Right cardiac atrium (tissue), 5 donors: ENCODE measurements around the gene SNTA1. TPM values are rescaled to one million over a fixed set of nuclear protein-coding genes. Genes with fewer than 3 reads are reported as not detected.
"Not testable (repeated sequence)": the region's sequence is repeated elsewhere in the genome, so short reads cannot be mapped to it uniquely, and the experiment has no call there.

Experiments
- ATAC-seq, 2 donors: fragments of 200-7000 bp; cut with Tn5 transposase; one replicate each; pipeline versions ENCODE4 v1.8.0 to v1.9.1; 2020; ENCODE audit warnings: moderate library complexity in 2 of 2, mild to moderate bottlenecking in 1 of 2
- DNase-seq, 3 donors: peaks; one replicate each; pipeline ENCODE4 v3.0.0-alpha.2; 2020
- H3K27ac ChIP-seq: one replicate; pipeline ENCODE4 v1.5.1; 2013; ENCODE audit warnings: mild to moderate bottlenecking, low read length, control low read depth, moderate library complexity
- H3K27me3 ChIP-seq: one replicate; pipeline ENCODE4 v1.6.1; 2013; ENCODE audit not compliant: control insufficient read depth, insufficient read depth
- H3K4me1 ChIP-seq: one replicate; pipeline ENCODE4 v1.6.1; 2013; ENCODE audit warnings: low read length; ENCODE audit not compliant: control insufficient read depth, insufficient read depth
- H3K4me3 ChIP-seq: one replicate; pipeline ENCODE4 v1.5.1; 2013; ENCODE audit warnings: low read length, control low read depth
- H3K9me3 ChIP-seq: one replicate; pipeline ENCODE4 v1.6.1; 2013; ENCODE audit warnings: low read length; ENCODE audit not compliant: control insufficient read depth
- WGBS: extraction: QIAGEN DNeasy Blood & Tissue Kit; methylation state at CpG from one replicate; pipeline ENCODE4 v1.1.7; 2013; 5-methylcytosine and 5-hydroxymethylcytosine counted together
- intact Hi-C, 4 donors: fragments of 100-400 bp; cut with DNase I; formaldehyde crosslinking; loops; one replicate each; pipeline versions ENCODE4 v1.11.0 to v1.14.0; 2022 to 2023
- polyA plus RNA-seq: library from polyadenylated mRNA; stranded (reverse); fragments of 200-250 nt; gene quantifications from one replicate; pipeline ENCODE4 v1.2.3, GENCODE V29; 2013
- total RNA-seq, 4 donors: library from RNA; stranded (reverse); fragmentation: NEBNext Ultra II Directional; extraction: Animal tissue kit (Norgen Biotek cat#: 25700); gene quantifications; one replicate each; pipeline ENCODE4 v1.2.1, GENCODE V29; 2021
- donor health status: healthy with polysubstance abuse.
- donor health status: DM: no; HTN: yes; CAD: no.
- donor health status: DM: no; HTN: no; CAD: no.
- donor health status: DM: no; HTN: yes; CAD: no; lungs with severe emphysema.
- donor health status: DM: yes; HTN: yes; CAD: no.

SNTA1 gene
- total and polyA plus RNA-seq, 5 donors: 160 to 221 (median 180) TPM

DNA sequence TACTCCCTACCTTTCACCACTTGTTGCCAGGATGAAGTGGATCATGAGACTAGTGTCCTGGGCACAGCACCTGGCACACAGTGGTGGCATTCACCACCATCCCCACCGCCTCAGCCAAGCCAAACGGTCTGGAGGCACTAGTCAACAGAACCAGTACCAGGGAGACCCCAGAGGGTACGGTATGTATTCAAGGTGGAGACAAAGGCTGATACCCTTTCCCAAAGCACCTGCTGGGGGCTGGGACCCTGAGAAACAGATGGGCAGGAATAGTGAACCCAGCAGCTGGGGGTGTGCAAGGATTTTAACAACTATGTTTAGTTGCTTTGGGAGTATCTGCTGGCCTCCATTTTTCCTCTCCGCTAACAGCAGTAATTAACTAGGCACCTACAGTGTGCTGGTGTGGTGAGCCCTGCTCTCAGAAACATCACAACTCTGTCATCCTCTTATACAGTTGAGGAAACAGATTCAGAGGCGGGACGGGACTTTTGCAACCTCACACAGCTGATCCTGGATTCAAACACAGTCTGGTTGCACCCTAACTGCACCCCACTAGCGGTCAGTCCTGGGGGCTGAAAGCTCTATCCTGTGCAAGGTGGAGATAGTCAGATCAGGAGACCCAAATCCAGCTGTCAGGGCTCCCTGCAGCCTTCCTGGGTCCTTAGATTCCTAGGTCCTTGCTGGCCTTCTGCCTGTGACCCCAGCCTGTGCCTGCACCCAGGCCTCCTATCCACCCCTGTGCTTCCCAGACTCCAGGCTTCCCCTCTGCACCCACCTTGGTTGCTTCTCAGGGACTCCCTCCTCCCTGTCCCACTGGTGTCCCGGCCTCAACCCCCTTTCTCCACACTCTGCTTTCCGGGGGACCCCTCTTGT, 1.2 kb downstream of the SNTA1 start:
- H3K4me3 ChIP-seq: peak overlapping the region; percentile 83
- H3K9me3 ChIP-seq: no peaks in the 10 kb centered on the region
- ATAC-seq (peak in 1 of 2 donors; percentile 4), DNase-seq (peak in 1 of 3 donors; percentile 55)
- no peaks in the 10 kb centered on the region for H3K27me3 ChIP-seq
- WGBS: 50% methylated on average over 9 of the region's 9 CpGs
- peak overlapping the region; percentile 59 for H3K27ac ChIP-seq
- intact Hi-C loops: loop anchor here in 1 of 4 donors (10.0 kb wide), 1 partner anchor 222 kb away; the partner anchor contains the start of genes ACTL10 and C20orf144
- H3K4me1 ChIP-seq: peaks cover 10% of the 10 kb centered on the region

DNA sequence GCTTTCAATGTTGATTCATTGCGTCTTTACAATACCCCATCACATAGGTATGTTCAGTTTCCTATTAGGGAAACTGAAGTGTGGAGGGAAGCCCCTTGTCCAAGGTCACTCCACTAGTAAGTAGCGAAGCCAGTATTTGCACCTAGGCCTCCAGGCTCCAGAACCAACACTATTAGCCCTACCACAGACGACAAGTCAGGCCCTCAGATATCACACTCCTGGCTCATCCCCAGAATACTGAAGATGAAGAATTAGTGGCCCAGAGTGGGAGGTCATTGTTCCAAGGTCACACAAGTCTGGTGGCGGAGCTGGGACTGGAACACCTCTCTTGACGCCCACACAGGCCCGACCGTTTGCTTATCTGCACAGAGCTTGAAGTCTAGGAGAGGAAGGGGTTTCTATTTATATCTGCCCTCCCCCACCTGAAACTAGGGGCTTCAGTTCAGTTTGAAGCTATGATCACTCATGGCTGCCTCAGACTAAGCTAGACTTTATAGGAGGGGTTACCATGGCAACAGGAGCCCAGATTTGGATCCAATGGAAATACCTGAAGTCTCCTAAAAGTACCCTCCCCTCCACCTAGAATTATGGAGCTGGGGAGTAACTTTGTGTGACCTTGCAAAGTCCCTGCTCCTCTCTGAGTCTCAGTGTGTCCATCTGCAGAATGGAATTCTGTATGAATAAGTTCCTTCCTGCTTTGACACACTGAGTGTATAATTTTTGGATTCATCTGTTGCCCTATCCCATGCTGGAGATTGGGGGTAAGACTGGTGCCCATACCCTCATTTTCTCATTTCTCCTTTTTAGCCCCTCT, 2.2 kb downstream of the SNTA1 start:
- ATAC-seq (no peak), DNase-seq (peak in 1 of 3 donors; percentile 64)
- Histone ChIP-seq H3K27ac (peak overlapping the region; percentile 59), H3K27me3 (no peaks in the 10 kb centered on the region), H3K4me3 (peak overlapping the region; percentile 83), H3K4me1 (peaks cover 10% of the 10 kb centered on the region), H3K9me3 (no peaks in the 10 kb centered on the region)
- 51% methylated on average over 7 of the region's 7 CpGs for WGBS
- intact Hi-C loops: loop anchor here in 1 of 4 donors (10.0 kb wide), 1 partner anchor 223 kb away; the partner anchor contains the start of genes ACTL10 and C20orf144

DNA sequence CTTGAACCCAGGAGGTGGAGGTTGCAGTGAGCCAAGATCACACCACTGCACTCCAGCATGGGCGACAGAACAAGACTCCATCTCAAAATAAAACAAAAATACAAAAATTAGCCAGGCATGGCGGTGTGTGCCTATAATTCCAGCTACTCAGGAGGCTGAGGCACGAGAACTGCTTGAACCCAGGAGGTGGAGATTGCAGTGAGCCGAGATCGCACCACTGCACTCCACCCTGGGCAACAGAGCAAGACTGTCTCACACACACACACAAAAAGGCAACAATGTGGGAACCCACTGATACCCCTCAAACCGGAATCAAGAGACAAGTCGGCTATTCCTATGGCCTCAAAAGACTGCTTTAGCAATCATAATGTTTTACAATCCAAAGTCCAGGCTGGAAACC, 3.0 kb downstream of the SNTA1 start:
- not testable (repeated sequence) for H3K9me3 ChIP-seq, H3K4me3 ChIP-seq, H3K4me1 ChIP-seq, H3K27me3 ChIP-seq, ATAC-seq, DNase-seq
- WGBS: 74% methylated on average over 7 of the region's 7 CpGs
- intact Hi-C loops: loop anchor here in 1 of 4 donors (10.0 kb wide), 1 partner anchor 224 kb away; the partner anchor contains the start of genes ACTL10 and C20orf144
- peak overlapping the region; percentile 83 for H3K27ac ChIP-seq

DNA sequence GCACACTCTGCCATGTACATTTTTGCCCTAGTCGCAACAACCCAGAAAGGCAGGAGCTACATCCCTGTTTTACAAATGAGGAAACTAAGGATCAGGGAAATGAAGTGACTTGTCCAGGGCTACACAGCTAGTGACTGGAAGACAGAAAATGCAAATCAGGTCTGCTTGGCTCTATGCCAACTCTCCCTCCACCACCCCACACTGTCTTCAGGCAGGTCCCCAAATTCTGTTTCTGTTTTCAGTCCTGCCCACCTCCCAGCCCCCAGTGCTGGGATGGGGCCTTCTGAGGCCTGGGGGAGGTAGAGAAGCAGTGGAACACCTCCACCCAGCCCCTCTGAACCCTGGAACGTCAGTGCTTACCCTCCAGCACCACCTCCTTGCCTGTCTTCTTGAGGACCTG, 5.1 kb downstream of the SNTA1 start:
- H3K27me3 ChIP-seq: no peaks in the 10 kb centered on the region
- DNase-seq (no peak), ATAC-seq (no peak)
- peaks cover 10% of the 10 kb centered on the region for H3K4me1 ChIP-seq
- peak overlapping the region; percentile 83 for H3K27ac ChIP-seq
- H3K4me3 ChIP-seq: no peak overlapping the region
- intact Hi-C loops: no loop called here
- WGBS: 69% methylated on average over 2 of the region's 2 CpGs
- H3K9me3 ChIP-seq: no peaks in the 10 kb centered on the region

DNA sequence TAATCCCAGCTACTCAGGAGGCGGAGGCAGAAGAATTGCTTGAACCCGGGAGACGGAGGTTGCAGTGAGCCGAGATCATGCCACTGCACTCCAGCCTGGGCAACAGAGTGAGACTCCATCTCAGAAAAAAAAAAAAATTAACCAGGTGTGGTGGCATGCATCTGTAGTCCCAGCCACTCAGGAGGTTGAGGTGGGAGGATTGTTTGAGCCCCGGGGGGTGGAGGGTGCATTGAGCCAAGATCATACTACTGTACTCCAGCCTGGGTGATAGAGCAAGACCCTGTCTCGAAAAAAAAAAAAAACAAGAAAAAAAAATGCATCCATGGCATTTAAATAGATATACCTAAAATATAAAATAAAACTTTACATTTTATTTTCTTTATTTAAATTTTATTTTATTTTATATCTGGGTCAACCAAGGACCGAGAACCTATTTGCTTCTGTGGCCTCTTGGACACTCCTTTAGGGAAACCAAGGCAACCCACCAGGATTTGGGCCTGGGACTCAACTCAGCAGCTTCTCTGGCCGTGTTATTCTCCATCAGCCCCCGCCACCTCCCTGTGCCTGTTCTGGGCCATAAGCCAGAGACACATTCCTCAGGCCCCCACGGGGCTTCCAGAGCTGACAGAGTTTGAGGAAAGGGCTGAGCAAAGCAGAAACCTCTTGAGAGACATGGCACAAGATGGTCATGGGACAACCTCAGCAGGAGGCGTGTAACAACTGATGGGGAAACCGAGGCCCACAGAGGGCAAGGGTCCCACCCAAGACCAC, 6.2 kb downstream of the SNTA1 start:
- Histone ChIP-seq H3K27me3 (no peaks in the 10 kb centered on the region), H3K27ac (peak overlapping the region; percentile 98), H3K9me3 (no peaks in the 10 kb centered on the region), H3K4me3 (no peak overlapping the region), H3K4me1 (peaks cover 10% of the 10 kb centered on the region)
- ATAC-seq (peak; percentile 59 to 73), DNase-seq (peak; percentile 73 to 90 (median 88))
- intact Hi-C loops: no loop called here
- WGBS: 44% methylated on average over 12 of the region's 12 CpGs

DNA sequence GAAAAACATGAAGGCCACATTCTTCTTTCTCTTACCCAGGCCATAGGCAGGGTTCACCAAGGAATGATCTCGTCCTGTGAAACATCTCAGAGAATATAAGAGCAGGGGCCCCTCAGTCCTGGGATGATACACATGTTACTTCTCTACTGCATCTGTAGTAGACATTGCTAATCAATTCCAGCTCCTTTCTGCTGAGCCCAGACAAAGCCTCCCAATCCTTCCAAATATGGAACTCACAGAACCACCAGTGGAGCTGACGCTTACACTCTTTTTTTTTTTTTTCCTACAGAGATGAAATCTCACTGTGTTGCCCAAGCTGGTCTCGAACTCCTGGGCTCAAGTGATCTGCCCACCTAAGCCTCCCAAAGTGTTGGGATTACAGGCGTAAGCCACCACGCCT, 9.1 kb downstream of the SNTA1 start:
- Histone ChIP-seq H3K27ac (peak overlapping the region; percentile 98), H3K9me3 (no peaks in the 10 kb centered on the region), H3K4me3 (no peak overlapping the region), H3K27me3 (no peaks in the 10 kb centered on the region), H3K4me1 (peaks cover 17% of the 10 kb centered on the region)
- 84% methylated on average over 5 of the region's 5 CpGs for WGBS
- ATAC-seq (no peak), DNase-seq (no peak)
- intact Hi-C loops: no loop called here

DNA sequence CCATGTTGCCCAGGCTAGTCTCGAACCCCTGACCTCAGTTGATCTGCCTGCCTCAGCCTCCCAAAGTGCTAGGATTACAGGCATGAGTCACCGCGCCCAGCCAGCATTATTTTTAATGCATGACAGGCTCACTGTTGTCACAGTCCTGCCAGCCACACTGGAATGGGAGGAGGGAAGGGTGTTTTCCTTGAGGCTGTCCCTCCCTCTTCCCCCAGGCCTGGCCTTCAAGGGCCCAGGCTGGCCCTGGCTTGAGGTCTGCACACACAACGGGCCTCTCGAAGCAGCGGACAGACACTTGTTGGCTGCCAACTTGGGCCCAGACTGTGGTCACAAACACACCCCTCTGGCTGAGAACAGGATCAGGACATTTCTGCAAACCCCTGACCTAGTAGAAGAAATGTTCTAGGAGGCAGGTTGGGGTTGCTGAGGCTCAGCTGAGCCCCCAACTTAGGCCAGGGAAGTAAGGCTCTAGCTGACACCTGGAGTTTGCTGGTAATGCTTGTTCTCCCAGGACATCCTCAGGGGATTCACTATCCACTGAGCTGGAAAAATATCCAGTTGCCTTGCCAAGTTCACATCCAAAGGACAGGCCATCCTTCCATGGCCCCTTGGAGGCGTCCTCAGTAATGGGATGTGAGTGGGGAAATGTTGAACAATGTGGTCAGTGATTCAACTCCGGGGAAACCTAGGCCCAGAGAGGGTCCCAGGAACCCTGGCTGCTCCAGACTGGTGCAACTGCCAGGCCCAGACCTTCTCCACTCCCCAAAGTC, 9.9 kb downstream of the SNTA1 start:
- intact Hi-C loops: no loop called here
- Histone ChIP-seq H3K4me1 (peaks cover 15% of the 10 kb centered on the region), H3K27ac (peak overlapping the region; percentile 98), H3K4me3 (no peak overlapping the region), H3K9me3 (no peaks in the 10 kb centered on the region), H3K27me3 (no peaks in the 10 kb centered on the region)
- ATAC-seq (peak; percentile 93 to 94), DNase-seq (peak; percentile 84 to 91 (median 88))
- WGBS: 36% methylated on average over 8 of the region's 8 CpGs

DNA sequence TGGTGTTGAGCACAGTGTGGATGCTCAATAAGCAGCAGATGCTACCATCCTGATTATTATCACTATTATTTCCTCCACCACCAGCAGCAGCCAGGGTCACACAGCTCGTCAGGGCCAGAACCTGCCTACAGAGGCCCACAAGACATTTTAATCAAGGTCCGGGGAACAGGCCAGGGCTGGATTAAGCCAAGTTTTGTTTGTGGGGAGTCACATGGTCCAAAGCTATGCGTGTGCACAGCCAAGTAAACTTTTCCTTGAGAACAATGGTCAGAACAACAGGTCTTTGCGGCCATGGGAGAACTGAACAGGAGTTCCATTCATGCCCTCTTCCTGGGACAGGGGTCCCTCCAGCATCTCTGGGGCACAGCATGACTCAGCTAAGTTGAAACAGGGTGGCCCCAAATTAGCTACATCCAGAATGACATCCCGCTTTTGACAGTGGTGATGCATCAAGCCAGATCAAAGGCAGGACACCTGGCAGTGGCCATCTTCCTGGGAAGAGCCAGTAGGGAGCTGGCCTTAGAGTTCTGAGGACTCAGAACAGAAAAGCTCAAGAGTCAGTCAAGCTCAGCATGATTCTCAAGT, 11.7 kb downstream of the SNTA1 start:
- Histone ChIP-seq H3K4me1 (peaks cover 7% of the 10 kb centered on the region), H3K9me3 (no peaks in the 10 kb centered on the region), H3K27me3 (no peaks in the 10 kb centered on the region), H3K4me3 (no peak overlapping the region), H3K27ac (peak overlapping the region; percentile 96)
- DNase-seq: peak in 1 of 3 donors; percentile 77
- peak; percentile 51 to 65 for ATAC-seq
- intact Hi-C loops: no loop called here
- 38% methylated on average over 5 of the region's 5 CpGs for WGBS

DNA sequence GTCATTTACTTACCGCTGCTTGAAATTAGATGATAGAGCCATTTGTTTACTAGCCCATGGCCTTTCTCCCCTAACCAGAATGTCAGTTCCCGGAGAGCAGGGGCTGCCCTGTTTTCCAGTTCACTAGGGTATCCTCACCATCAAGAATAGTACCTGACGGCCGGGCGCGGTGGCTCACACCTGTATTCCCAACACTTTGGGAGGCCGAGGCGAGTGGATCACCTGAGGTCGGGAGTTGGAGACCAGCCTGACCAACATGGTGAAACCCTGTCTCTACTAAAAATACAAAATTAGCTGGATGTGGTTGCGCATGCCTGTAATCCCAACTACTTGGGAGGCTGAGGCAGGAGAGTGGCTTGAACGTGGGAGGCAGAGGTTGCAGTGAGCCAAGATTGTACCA, 19.7 kb downstream of the SNTA1 start:
- DNase-seq: peak in 1 of 3 donors; percentile 46
- intact Hi-C loops, H3K27me3 ChIP-seq, ATAC-seq, H3K4me1 ChIP-seq, H3K4me3 ChIP-seq, H3K9me3 ChIP-seq: not testable (repeated sequence)
- 80% methylated on average over 11 of the region's 11 CpGs for WGBS
- H3K27ac ChIP-seq: peak overlapping the region; percentile 79
